DOHH2 (cell line): ENCODE data around the gene ADCY5.

Experiments used
- EZH2phosphoT487 ChIP-seq: fragments of 200-600 bp; sonication (generic); IDR thresholded peaks from 2 replicates; pipeline ENCODE4 v1.6.1; 2017; ENCODE audit warnings: borderline replicate concordance, mild to moderate bottlenecking, antibody characterized with exemption, low read length, moderate library complexity, mixed read lengths
- TF ChIP-seq, protein P1 (sequence below): fragments of 200-600 bp; sonication (generic); IDR thresholded peaks from one replicate; pipeline ENCODE4 v1.5.1; 2014; ENCODE audit warnings: antibody characterized with exemption, mild to moderate bottlenecking, low read depth, low read length; ENCODE audit not compliant: poor library complexity, severe bottlenecking

DNA sequence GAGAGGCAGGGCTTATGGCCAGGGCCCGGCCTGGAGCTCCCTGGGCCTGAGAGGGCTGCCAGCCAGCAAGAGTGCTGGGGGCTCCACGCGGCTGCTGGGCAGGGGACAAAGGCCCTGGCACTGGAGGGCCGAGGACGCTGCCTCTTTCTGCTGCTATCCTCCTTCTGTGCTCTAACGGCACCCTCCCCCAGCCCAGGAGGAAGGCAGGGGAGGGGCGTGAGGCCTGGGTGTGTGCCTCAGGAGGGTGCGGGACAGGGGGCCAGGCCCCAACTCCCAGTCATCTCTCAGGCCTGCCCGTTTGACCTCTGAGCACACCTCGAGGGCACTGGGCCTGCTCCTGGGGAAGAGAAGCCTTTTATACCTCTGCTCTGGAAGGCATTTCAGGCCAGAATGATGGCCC, 115.5 kb downstream of the ADCY5 start:
- TF ChIP-seq, protein P1, sequence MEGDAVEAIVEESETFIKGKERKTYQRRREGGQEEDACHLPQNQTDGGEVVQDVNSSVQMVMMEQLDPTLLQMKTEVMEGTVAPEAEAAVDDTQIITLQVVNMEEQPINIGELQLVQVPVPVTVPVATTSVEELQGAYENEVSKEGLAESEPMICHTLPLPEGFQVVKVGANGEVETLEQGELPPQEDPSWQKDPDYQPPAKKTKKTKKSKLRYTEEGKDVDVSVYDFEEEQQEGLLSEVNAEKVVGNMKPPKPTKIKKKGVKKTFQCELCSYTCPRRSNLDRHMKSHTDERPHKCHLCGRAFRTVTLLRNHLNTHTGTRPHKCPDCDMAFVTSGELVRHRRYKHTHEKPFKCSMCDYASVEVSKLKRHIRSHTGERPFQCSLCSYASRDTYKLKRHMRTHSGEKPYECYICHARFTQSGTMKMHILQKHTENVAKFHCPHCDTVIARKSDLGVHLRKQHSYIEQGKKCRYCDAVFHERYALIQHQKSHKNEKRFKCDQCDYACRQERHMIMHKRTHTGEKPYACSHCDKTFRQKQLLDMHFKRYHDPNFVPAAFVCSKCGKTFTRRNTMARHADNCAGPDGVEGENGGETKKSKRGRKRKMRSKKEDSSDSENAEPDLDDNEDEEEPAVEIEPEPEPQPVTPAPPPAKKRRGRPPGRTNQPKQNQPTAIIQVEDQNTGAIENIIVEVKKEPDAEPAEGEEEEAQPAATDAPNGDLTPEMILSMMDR: no peak
- TF ChIP-seq EZH2phosphoT487: no peak
